Natural killer cell (primary cell): ENCODE results near the gene ASPSCR1. TPM values are rescaled to one million over a fixed set of nuclear protein-coding genes. Genes with fewer than 3 reads are reported as not detected.
A peak's percentile ranks its signal among the peaks of the same experiment; 100 is the strongest.

Experiments
- ATAC-seq, 3 donors: fragments of 150-1000 bp in 2 of 3; fragments of 200-7000 bp in 1 of 3; cut with Tn5 transposase; 1 replicate in 1 of 3; 2 replicates in 2 of 3; pipeline ENCODE4 v1.10.0; 2021; ENCODE audit warnings: mild to moderate bottlenecking in 2 of 3, moderate library complexity in 2 of 3
- DNase-seq, 2 donors: peaks; one replicate each; pipeline versions ENCODE4 v3.0.0 to v3.0.0-alpha.2; 2013 to 2021; ENCODE audit warnings: mixed read lengths in 1 of 2
- H3K27ac ChIP-seq: one replicate; pipeline ENCODE4 v1.5.1; 2013; ENCODE audit warnings: mild to moderate bottlenecking, low read length
- H3K27me3 ChIP-seq: one replicate; pipeline ENCODE4 v1.6.1; 2013; ENCODE audit warnings: low read length; ENCODE audit not compliant: control insufficient read depth, insufficient read depth
- H3K36me3 ChIP-seq: one replicate; pipeline ENCODE4 v1.6.1; 2013; ENCODE audit warnings: low read length; ENCODE audit not compliant: control insufficient read depth, insufficient read depth
- H3K4me1 ChIP-seq: one replicate; pipeline ENCODE4 v1.6.1; 2013; ENCODE audit warnings: low read length; ENCODE audit not compliant: control insufficient read depth, insufficient read depth
- H3K4me3 ChIP-seq: one replicate; pipeline ENCODE4 v1.5.1; 2013; ENCODE audit warnings: low read length
- H3K9me3 ChIP-seq: one replicate; pipeline ENCODE4 v1.6.1; 2013; ENCODE audit warnings: low read length; ENCODE audit not compliant: control insufficient read depth, insufficient read depth
- H3K27ac Mint-ChIP-seq, 2 donors: one replicate each; pipeline ENCODE4 v1.8.0; 2022; ENCODE audit warnings: mild to moderate bottlenecking in 2 of 2, mixed read lengths in 2 of 2, moderate library complexity in 1 of 2
- H3K27me3 Mint-ChIP-seq, 2 donors: one replicate each; pipeline ENCODE4 v1.8.0; 2022; ENCODE audit warnings: low read depth in 2 of 2, mixed read lengths in 2 of 2
- H3K36me3 Mint-ChIP-seq: one replicate; pipeline ENCODE4 v1.8.0; 2022; ENCODE audit warnings: mixed read lengths
- H3K4me1 Mint-ChIP-seq, 2 donors: one replicate each; pipeline ENCODE4 v1.8.0; 2022; ENCODE audit warnings: mixed read lengths in 2 of 2
- H3K4me3 Mint-ChIP-seq: one replicate; pipeline ENCODE4 v1.8.0; 2022; ENCODE audit warnings: mild to moderate bottlenecking, moderate library complexity, mixed read lengths
- H3K9me3 Mint-ChIP-seq, 2 donors: one replicate each; pipeline ENCODE4 v1.8.0; 2022; ENCODE audit warnings: mixed read lengths in 2 of 2
- CTCF ChIP-seq: fragments of 200-600 bp; IDR thresholded peaks from one replicate; pipeline ENCODE4 v1.8.0; 2022; ENCODE audit warnings: antibody characterized with exemption
- WGBS: methylation state at CpG from one replicate; pipeline ENCODE4 v1.1.7; 2013; ENCODE audit warnings: missing lambda C conversion rate; ENCODE audit not compliant: insufficient coverage; 5-methylcytosine and 5-hydroxymethylcytosine counted together
- intact Hi-C: fragments of 100-400 bp; cut with micrococcal nuclease; formaldehyde crosslinking; loops from one replicate; pipeline ENCODE4 v1.14.2; 2022
- total RNA-seq, 4 donors: library from RNA; stranded (reverse); fragments of 120-200 nt in 1 of 4; gene quantifications; one replicate each; pipeline versions ENCODE4 v1.2.3 to v1.2.4, GENCODE V29; 2013 to 2022

ASPSCR1 gene
- total RNA-seq, 3 donors from 2014 or later (not counting 1 experiment from before 2014, with no cell fraction given), result 29.7 to 43.5 (median 40.8) TPM

- H3K36me3 ChIP-seq, result no peaks in the 10 kb centered on the region
- no peak overlapping the region for H3K27ac ChIP-seq
- Mint-ChIP-seq H3K27me3 (peaks cover 6 to 10% of the 10 kb centered on the region in 2 donors), H3K4me3 (no peak overlapping the region), H3K36me3 (no peaks in the 10 kb centered on the region), H3K9me3 (no peaks in the 10 kb centered on the region), H3K4me1 (no peaks in the 10 kb centered on the region), H3K27ac (no peak overlapping the region)
- no peak for TF ChIP-seq CTCF
- no peak overlapping the region for H3K4me3 ChIP-seq
- intact Hi-C loops, result no loop called here
- DNase-seq (no peak), ATAC-seq (no peak)
- 96% methylated on average over 13 of the region's 13 CpGs for WGBS
- peaks cover 10% of the 10 kb centered on the region for H3K27me3 ChIP-seq
- peaks cover 15% of the 10 kb centered on the region for H3K4me1 ChIP-seq
- H3K9me3 ChIP-seq, result no peaks in the 10 kb centered on the region
Observed at GRCh38 chr17:81955756-81956544, 21.5 kb upstream of the ASPSCR1 start.

GRCh38 chr17:81956607-81957589, 20.5 kb upstream of the ASPSCR1 start:
- ATAC-seq (no peak), DNase-seq (no peak)
- H3K4me1 ChIP-seq, result peaks cover 15% of the 10 kb centered on the region
- no peak overlapping the region for H3K27ac ChIP-seq
- H3K27ac Mint-ChIP-seq, result no peak overlapping the region
- no peak overlapping the region for H3K4me3 ChIP-seq
- H3K36me3 Mint-ChIP-seq, result no peaks in the 10 kb centered on the region
- no peak overlapping the region for H3K4me3 Mint-ChIP-seq
- no peaks in the 10 kb centered on the region for H3K36me3 ChIP-seq
- H3K27me3 Mint-ChIP-seq, result peaks cover 6 to 10% of the 10 kb centered on the region in 2 donors
- H3K9me3 ChIP-seq, result no peaks in the 10 kb centered on the region
- no peaks in the 10 kb centered on the region for H3K9me3 Mint-ChIP-seq
- intact Hi-C loops, result no loop called here
- no peak for TF ChIP-seq CTCF
- WGBS, result 89% methylated on average over 45 of the region's 45 CpGs
- H3K4me1 Mint-ChIP-seq, result no peaks in the 10 kb centered on the region
- H3K27me3 ChIP-seq, result peaks cover 10% of the 10 kb centered on the region

DNA sequence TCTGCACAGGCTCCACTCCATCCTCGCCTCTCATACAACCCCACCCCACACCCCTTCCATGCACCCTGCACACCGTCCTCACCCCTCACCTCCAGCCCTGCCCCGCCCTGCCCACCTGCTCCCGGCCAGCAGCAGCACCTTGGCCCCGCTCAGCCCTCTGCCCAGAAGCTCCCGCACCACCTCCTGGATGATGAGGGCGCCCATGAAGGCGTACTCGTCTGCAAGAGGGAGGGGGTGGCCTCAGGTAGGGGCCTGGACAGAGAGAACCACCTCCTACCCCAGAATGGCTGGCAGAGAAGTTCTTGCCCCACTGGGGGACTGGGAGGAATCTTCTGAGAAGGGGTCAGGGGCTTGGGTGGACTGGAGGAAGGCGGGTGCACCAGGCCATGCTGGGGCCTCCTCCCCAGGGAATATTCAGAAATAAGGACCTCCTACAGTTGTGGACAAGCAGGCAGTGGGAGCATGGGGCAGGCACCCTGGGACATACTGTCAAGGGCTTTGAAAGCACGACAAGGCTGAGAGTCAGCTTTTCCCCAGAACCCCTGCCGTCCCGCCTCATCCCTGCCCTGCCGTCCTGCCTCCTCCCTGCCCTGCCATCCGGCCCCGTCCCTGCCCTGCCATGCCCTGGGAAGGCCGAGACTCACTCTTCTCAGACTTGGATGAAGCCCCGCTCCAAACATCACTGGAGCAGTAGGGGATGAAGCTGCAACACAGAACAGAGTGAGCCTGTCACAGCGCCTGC, 19.6 kb upstream of the ASPSCR1 start:
- no peaks in the 10 kb centered on the region for H3K4me1 Mint-ChIP-seq
- intact Hi-C loops, result no loop called here

More for the DNA sequence above, 19.6 kb upstream of the ASPSCR1 start:
- peaks cover 15% of the 10 kb centered on the region for H3K4me1 ChIP-seq
- TF ChIP-seq CTCF, result no peak
- no peaks in the 10 kb centered on the region for H3K9me3 ChIP-seq
- Mint-ChIP-seq H3K36me3 (no peaks in the 10 kb centered on the region), H3K27me3 (peaks cover 10 to 12% of the 10 kb centered on the region in 2 donors), H3K9me3 (no peaks in the 10 kb centered on the region), H3K4me3 (peak overlapping the region; percentile 68), H3K27ac (no peak overlapping the region)
- whole genome bisulfite sequencing, result 90% methylated on average over 16 of the region's 19 CpGs
- ATAC-seq (no peak), DNase-seq (no peak)
- H3K36me3 ChIP-seq, result no peaks in the 10 kb centered on the region
- no peak overlapping the region for H3K4me3 ChIP-seq
- no peak overlapping the region for H3K27ac ChIP-seq
- H3K27me3 ChIP-seq, result peaks cover 20% of the 10 kb centered on the region
